BE2C (cell line): ENCODE results near the gene ICE1.
"Not testable (repeated sequence)": the region's sequence is repeated elsewhere in the genome, so short reads cannot be mapped to it uniquely, and the experiment has no call there.

Source experiments
- DNase-seq: peaks from one replicate; pipeline ENCODE4 v3.0.0-alpha.2; 2020
- H3K27me3 ChIP-seq: fragments of 250-450 bp; sonication (Bioruptor Pico); 2 replicates; pipeline ENCODE4 v1.5.1; 2020; ENCODE audit warnings: mild to moderate bottlenecking
- H3K36me3 ChIP-seq: fragments of 250-450 bp; sonication (Bioruptor Pico); 2 replicates; pipeline ENCODE4 v1.5.1; 2020; ENCODE audit warnings: mild to moderate bottlenecking
- H3K4me1 ChIP-seq: fragments of 250-450 bp; sonication (Bioruptor Pico); 2 replicates; pipeline ENCODE4 v1.5.1; 2020
- H3K4me3 ChIP-seq: 2 replicates; pipeline ENCODE4 v1.5.1; 2011; ENCODE audit warnings: low read depth, low read length
- H3K9me3 ChIP-seq: fragments of 250-450 bp; sonication (Bioruptor Pico); 2 replicates; pipeline ENCODE4 v1.5.1; 2020
- TF ChIP-seq, protein P1 (sequence below): IDR thresholded peaks from 2 replicates; pipeline ENCODE4 v1.5.1; 2012; ENCODE audit warnings: mild to moderate bottlenecking, low read depth, low read length

Gene ICE1

DNA sequence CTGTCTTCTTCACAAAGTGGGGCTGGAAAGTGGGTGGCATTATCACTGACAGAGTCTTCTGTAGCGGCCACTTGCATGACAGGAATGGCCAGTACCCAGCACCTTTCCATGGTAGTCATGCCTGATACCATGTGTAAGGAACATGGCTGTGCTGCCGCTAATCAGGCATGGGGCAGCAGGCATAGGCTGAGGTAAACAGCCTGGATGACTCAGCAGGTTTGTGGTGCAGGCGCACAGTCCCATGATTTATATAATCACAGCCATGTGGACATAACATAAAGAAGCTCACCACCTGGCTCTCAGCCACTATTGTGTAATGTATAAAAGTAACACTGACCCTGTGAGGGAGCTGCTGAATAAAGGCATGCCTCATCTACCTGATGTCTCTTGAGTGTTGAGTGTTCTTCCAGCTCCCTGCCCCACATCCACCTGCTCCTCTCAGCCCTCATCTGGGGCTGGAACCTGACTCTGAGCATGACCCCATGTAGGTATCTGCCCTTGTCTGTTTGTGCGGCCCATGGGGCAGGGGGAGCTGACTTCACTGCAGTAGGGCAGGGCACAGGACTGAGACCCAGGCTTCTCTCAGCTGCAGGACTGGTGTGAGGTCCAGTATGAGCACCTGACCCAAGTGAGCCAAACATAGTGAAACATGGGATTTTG lies 13.2 kb upstream of the ICE1 start:
- H3K4me1 ChIP-seq: no peaks in the 10 kb centered on the region
- H3K36me3 ChIP-seq: no peaks in the 10 kb centered on the region
- H3K4me3 ChIP-seq: no peak overlapping the region
- H3K27me3 ChIP-seq: no peaks in the 10 kb centered on the region
- no peaks in the 10 kb centered on the region for H3K9me3 ChIP-seq
- DNase-seq: no peak
- TF ChIP-seq, protein P1, sequence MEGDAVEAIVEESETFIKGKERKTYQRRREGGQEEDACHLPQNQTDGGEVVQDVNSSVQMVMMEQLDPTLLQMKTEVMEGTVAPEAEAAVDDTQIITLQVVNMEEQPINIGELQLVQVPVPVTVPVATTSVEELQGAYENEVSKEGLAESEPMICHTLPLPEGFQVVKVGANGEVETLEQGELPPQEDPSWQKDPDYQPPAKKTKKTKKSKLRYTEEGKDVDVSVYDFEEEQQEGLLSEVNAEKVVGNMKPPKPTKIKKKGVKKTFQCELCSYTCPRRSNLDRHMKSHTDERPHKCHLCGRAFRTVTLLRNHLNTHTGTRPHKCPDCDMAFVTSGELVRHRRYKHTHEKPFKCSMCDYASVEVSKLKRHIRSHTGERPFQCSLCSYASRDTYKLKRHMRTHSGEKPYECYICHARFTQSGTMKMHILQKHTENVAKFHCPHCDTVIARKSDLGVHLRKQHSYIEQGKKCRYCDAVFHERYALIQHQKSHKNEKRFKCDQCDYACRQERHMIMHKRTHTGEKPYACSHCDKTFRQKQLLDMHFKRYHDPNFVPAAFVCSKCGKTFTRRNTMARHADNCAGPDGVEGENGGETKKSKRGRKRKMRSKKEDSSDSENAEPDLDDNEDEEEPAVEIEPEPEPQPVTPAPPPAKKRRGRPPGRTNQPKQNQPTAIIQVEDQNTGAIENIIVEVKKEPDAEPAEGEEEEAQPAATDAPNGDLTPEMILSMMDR: no peak

- DNase-seq, H3K9me3 ChIP-seq, H3K4me3 ChIP-seq, H3K36me3 ChIP-seq, H3K4me1 ChIP-seq, H3K27me3 ChIP-seq: not testable (repeated sequence)
Observed at GRCh38 chr5:5413856-5414255, 8.6 kb upstream of the ICE1 start.

GRCh38 chr5:5414999-5415398 lies 7.5 kb upstream of the ICE1 start:
- Histone ChIP-seq H3K4me3 (no peak overlapping the region), H3K4me1 (no peaks in the 10 kb centered on the region), H3K36me3 (no peaks in the 10 kb centered on the region), H3K9me3 (no peaks in the 10 kb centered on the region), H3K27me3 (no peaks in the 10 kb centered on the region)
- TF ChIP-seq, protein P1: no peak
- DNase-seq: no peak

DNA sequence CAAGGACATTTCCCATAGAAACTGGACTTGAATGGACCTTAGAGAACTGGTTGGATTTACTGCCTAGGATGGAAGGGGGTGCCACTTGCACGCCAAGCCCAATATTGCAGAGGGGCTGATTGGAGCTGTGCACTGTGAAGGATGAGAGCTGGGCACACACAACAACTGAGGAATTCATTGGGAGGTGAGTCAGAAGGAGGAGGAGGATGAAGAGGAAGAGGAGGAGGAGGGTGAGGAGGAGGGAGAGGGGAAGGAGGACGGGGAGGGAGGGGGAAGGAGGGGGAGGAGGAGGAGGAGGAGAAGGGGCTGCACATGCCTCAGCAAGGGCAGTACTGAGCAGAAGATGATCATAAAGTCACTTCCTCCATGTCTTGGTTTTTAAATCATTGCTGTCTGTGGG lies 5.7 kb upstream of the ICE1 start:
- no peak for DNase-seq
- TF ChIP-seq, protein P1: no peak

GRCh38 chr5:5418006-5418405 lies 4.5 kb upstream of the ICE1 start:
- no peaks in the 10 kb centered on the region for H3K9me3 ChIP-seq
- no peaks in the 10 kb centered on the region for H3K4me1 ChIP-seq
- no peaks in the 10 kb centered on the region for H3K27me3 ChIP-seq
- DNase-seq: no peak
- TF ChIP-seq, protein P1: no peak
- H3K36me3 ChIP-seq: no peaks in the 10 kb centered on the region
- no peak overlapping the region for H3K4me3 ChIP-seq

More for the DNA sequence above, 5.7 kb upstream of the ICE1 start:
- Histone ChIP-seq H3K36me3 (no peaks in the 10 kb centered on the region), H3K9me3 (no peaks in the 10 kb centered on the region), H3K4me3 (no peak overlapping the region), H3K27me3 (no peaks in the 10 kb centered on the region), H3K4me1 (no peaks in the 10 kb centered on the region)

- Histone ChIP-seq H3K36me3 (no peaks in the 10 kb centered on the region), H3K27me3 (no peaks in the 10 kb centered on the region), H3K9me3 (no peaks in the 10 kb centered on the region), H3K4me3 (no peak overlapping the region), H3K4me1 (no peaks in the 10 kb centered on the region)
- DNase-seq: no peak
- TF ChIP-seq, protein P1: no peak
Observed at GRCh38 chr5:5418764-5419163, 3.7 kb upstream of the ICE1 start.
